HG02642 (cell line): ENCODE results near the gene SCAF11.
A peak's percentile ranks its signal among the peaks of the same experiment; 100 is the strongest.
"Not testable (repeated sequence)": the region's sequence is repeated elsewhere in the genome, so short reads cannot be mapped to it uniquely, and the experiment has no call there.

Source experiments
- ATAC-seq: cut with Tn5 transposase; IDR thresholded peaks from one replicate; pipeline ENCODE4 v1.9.1; 2021; ENCODE audit warnings: mild to moderate bottlenecking; ENCODE audit not compliant: unreplicated experiment, poor library complexity

Gene SCAF11

GRCh38 chr12:45990468-45991283 lies at the start of gene SCAF11:
SCAF11 (minus strand) TSS chr12:45990574; CDS start chr12:45964167, 26,407 bp downstream.
- ATAC-seq: peak; percentile 73

- ATAC-seq: not testable (repeated sequence)
Observed at GRCh38 chr12:46037066-46037465, 46.7 kb upstream of the SCAF11 start.

- ATAC-seq: no peak
Observed at GRCh38 chr12:46027172-46027571, 36.8 kb upstream of the SCAF11 start.

- no peak for ATAC-seq
Observed at GRCh38 chr12:46024099-46024498, 33.7 kb upstream of the SCAF11 start.

GRCh38 chr12:46020768-46021167 lies 30.4 kb upstream of the SCAF11 start:
- no peak for ATAC-seq

- not testable (repeated sequence) for ATAC-seq
Observed at GRCh38 chr12:46018712-46019111, 28.3 kb upstream of the SCAF11 start.

GRCh38 chr12:46017866-46018375 lies 27.5 kb upstream of the SCAF11 start:
- ATAC-seq: not testable (repeated sequence)

GRCh38 chr12:46005823-46006222 lies 15.4 kb upstream of the SCAF11 start:
- ATAC-seq: no peak

- no peak for ATAC-seq
Observed at GRCh38 chr12:46005151-46005797, 14.9 kb upstream of the SCAF11 start.

- ATAC-seq: no peak
Observed at GRCh38 chr12:46004715-46005114, 14.3 kb upstream of the SCAF11 start.

- ATAC-seq: not testable (repeated sequence)
Observed at GRCh38 chr12:46000076-46000475, 9.7 kb upstream of the SCAF11 start.

GRCh38 chr12:45994736-45995135 lies 4.4 kb upstream of the SCAF11 start:
- no peak for ATAC-seq

GRCh38 chr12:45991284-45992249 lies 1.2 kb upstream of the SCAF11 start:
- peak; percentile 25 for ATAC-seq

GRCh38 chr12:45989721-45990467 lies 480 bp downstream of the SCAF11 start:
- peak; percentile 38 for ATAC-seq

GRCh38 chr12:45989287-45989686 lies 1.1 kb downstream of the SCAF11 start:
- no peak for ATAC-seq

GRCh38 chr12:45988264-45988663 lies 2.1 kb downstream of the SCAF11 start:
- ATAC-seq: no peak

GRCh38 chr12:45987340-45987727 lies 3.0 kb downstream of the SCAF11 start:
- ATAC-seq: no peak

- ATAC-seq: no peak
Observed at GRCh38 chr12:45986641-45987339, 3.6 kb downstream of the SCAF11 start.
